Measurements from ENCODE around the gene ZNF143. TPM values are rescaled to one million over a fixed set of nuclear protein-coding genes. Genes with fewer than 3 reads are reported as not detected.

The ZNF143 gene
- total and polyA plus RNA-seq, 2 of the 4 experiments (the other 2 are of a cell fraction) = 23.8 to 49.6 TPM

DNA sequence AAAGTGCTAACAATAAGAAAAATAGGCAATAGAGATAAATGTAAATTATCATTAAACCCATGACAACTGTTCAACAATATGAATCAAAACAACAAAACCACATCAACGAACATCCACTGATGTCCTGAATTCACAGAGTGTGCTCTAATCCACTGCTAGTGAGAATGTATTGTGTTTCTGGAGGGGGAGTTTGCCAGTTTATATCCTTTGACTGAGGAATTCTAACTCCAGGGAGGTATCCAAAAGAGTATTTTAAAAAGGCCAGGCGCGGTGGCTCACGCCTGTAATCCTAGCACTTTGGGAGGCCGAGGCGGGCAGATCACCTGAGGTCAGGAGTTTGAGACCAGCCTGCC, 110.9 kb downstream of the ZNF143 start:
- Histone ChIP-seq H2BK15ac (ENCODE audit: low read depth, low read length) (peak overlapping the region; percentile 75), H2AFZ (replicated peaks; ENCODE audit: low read length, poor library complexity) (no peak overlapping the region), H3K23ac (ENCODE audit: low read depth, low read length) (peak overlapping the region; percentile 81; the same call in 1 of the 2 replicates), H4K5ac (ENCODE audit: low read depth, low read length) (0 out of 2 replicates have a peak overlapping the region, but pooled peaks have one; percentile 46), H3K4me3 (ENCODE audit: insufficient read depth, low read depth, low read length) (no peak overlapping the region), H3K14ac (replicated peaks; ENCODE audit: low read depth, low read length) (peak overlapping the region; percentile 77; the same call in 1 of the 2 replicates), H3K9me1 (ENCODE audit: insufficient read depth, low read length) (peaks cover 6% of the 10 kb centered on the region; the same call in 1 of the 2 replicates), H3K4ac (ENCODE audit: low read depth, low read length) (peak overlapping the region; percentile 91; the same call in 1 of the 2 replicates), H3K18ac (ENCODE audit: low read depth, low read length) (peak overlapping the region; percentile 49; the same call in 1 of the 2 replicates), H3K9me3 (ENCODE audit: control insufficient read depth, insufficient read depth, low read length) (no peaks in the 10 kb centered on the region), H3K79me1 (ENCODE audit: low read depth in 1 of 2, low read length in 2 of 2) (peaks cover 3 to 25% of the 10 kb centered on the region in 2 experiments; a peak in 3 of 4 replicates), H3K56ac (ENCODE audit: extremely low read depth, insufficient read depth, low read length) (0 out of 2 replicates have a peak overlapping the region, but pooled peaks have one; percentile 28), H2BK120ac (ENCODE audit: low read depth, low read length) (peak overlapping the region; percentile 83), H4K91ac (ENCODE audit: insufficient read depth, low read depth, low read length) (peak overlapping the region; percentile 57), H3K27me3 (ENCODE audit: control insufficient read depth, insufficient read depth, low read length) (no peaks in the 10 kb centered on the region), H3K27ac (ENCODE audit: insufficient read depth, low read length) (peak overlapping the region; percentile 94), H4K20me1 (ENCODE audit: insufficient read depth, low read length) (peaks cover 3% of the 10 kb centered on the region; the same call in 1 of the 2 replicates), H3K36me3 (ENCODE audit: control insufficient read depth, insufficient read depth, low read length) (no peaks in the 10 kb centered on the region; the same call in 1 of the 2 replicates), H3K4me2 (ENCODE audit: low read depth, low read length) (no peak overlapping the region), H2AK5ac (ENCODE audit: low read depth, low read length) (peak overlapping the region; percentile 64; the same call in 1 of the 2 replicates), H3K4me1 (ENCODE audit: control insufficient read depth, insufficient read depth, low read length) (no peaks in the 10 kb centered on the region; the same call in 1 of the 2 replicates), H2AK9ac (replicated peaks; ENCODE audit: low read depth, low read length, poor library complexity) (no peak overlapping the region), H2BK5ac (ENCODE audit: low read depth, low read length, poor library complexity, severe bottlenecking) (peak overlapping the region; percentile 29), H3K9ac (ENCODE audit: low read depth, low read length) (no peak overlapping the region), H2BK20ac (ENCODE audit: low read depth, low read length) (0 out of 2 replicates have a peak overlapping the region, but pooled peaks have one; percentile 69), H4K8ac (ENCODE audit: low read depth in 2 of 2, low read length in 2 of 2) (peak overlapping the region; percentile 55 to 60; a peak in 3 of 4 replicates)
- POLR2A ChIA-PET (ENCODE audit: unreplicated experiment) = no interaction called here
- TF ChIP-seq, protein P1, sequence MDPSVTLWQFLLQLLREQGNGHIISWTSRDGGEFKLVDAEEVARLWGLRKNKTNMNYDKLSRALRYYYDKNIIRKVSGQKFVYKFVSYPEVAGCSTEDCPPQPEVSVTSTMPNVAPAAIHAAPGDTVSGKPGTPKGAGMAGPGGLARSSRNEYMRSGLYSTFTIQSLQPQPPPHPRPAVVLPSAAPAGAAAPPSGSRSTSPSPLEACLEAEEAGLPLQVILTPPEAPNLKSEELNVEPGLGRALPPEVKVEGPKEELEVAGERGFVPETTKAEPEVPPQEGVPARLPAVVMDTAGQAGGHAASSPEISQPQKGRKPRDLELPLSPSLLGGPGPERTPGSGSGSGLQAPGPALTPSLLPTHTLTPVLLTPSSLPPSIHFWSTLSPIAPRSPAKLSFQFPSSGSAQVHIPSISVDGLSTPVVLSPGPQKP (IDR thresholded peaks at IDR 0.05; ENCODE audit: borderline replicate concordance, low read depth, low read length) = no peak
- TF ChIP-seq, protein P2, sequence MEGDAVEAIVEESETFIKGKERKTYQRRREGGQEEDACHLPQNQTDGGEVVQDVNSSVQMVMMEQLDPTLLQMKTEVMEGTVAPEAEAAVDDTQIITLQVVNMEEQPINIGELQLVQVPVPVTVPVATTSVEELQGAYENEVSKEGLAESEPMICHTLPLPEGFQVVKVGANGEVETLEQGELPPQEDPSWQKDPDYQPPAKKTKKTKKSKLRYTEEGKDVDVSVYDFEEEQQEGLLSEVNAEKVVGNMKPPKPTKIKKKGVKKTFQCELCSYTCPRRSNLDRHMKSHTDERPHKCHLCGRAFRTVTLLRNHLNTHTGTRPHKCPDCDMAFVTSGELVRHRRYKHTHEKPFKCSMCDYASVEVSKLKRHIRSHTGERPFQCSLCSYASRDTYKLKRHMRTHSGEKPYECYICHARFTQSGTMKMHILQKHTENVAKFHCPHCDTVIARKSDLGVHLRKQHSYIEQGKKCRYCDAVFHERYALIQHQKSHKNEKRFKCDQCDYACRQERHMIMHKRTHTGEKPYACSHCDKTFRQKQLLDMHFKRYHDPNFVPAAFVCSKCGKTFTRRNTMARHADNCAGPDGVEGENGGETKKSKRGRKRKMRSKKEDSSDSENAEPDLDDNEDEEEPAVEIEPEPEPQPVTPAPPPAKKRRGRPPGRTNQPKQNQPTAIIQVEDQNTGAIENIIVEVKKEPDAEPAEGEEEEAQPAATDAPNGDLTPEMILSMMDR (conservative IDR thresholded peaks at IDR 0.05; ENCODE audit: low read depth, low read length) = no peak
- TF ChIP-seq MXI1 (IDR thresholded peaks at IDR 0.05; ENCODE audit: borderline replicate concordance, low read depth, low read length) (no peak), RCOR1 (IDR thresholded peaks at IDR 0.05; ENCODE audit: insufficient replicate concordance, low read length) (no peak), RFX5 (IDR thresholded peaks at IDR 0.05; ENCODE audit: low read depth, low read length) (no peak), MAFK (IDR thresholded peaks at IDR 0.05; ENCODE audit: low read depth, low read length) (no peak), CEBPB (IDR thresholded peaks at IDR 0.05; ENCODE audit: low read depth, low read length) (no peak), BHLHE40 (IDR thresholded peaks at IDR 0.05; ENCODE audit: low read depth, low read length) (no peak), POLR2A (IDR thresholded peaks at IDR 0.05; ENCODE audit: low read depth, low read length) (no peak), CHD1 (IDR thresholded peaks at IDR 0.05; ENCODE audit: low read depth, low read length) (no peak), FOS (IDR thresholded peaks at IDR 0.05; ENCODE audit: low read depth, low read length) (no peak), NFE2L2 (IDR thresholded peaks at IDR 0.05; ENCODE audit: low read depth, low read length) (no peak), MAZ (IDR thresholded peaks at IDR 0.05; ENCODE audit: borderline replicate concordance, low read depth, low read length) (no peak), SMC3 (IDR thresholded peaks at IDR 0.05; ENCODE audit: low read depth, low read length) (no peak), RAD21 (IDR thresholded peaks at IDR 0.05; ENCODE audit: low read length) (no peak)
- TF ChIP-seq, protein P3, sequence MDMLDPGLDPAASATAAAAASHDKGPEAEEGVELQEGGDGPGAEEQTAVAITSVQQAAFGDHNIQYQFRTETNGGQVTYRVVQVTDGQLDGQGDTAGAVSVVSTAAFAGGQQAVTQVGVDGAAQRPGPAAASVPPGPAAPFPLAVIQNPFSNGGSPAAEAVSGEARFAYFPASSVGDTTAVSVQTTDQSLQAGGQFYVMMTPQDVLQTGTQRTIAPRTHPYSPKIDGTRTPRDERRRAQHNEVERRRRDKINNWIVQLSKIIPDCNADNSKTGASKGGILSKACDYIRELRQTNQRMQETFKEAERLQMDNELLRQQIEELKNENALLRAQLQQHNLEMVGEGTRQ (IDR thresholded peaks at IDR 0.05; ENCODE audit: low read depth, low read length) = no peak
- DNase-seq = no peak
- CTCF ChIA-PET = interaction anchor here (0.6 kb wide), 1 partner anchor 750 kb away, joined by 3 read pairs; no protein-coding TSS in a partner anchor
- BruUV-seq (replicated peaks) = no TSS peak
- dilution Hi-C loops (cut with HindIII; ENCODE audit: low sequenced_read_pairs, unreplicated experiment) = no loop called here
- in situ Hi-C loops (cut with MboI; ENCODE audit: low sequenced_read_pairs) = no loop called here
- 91% methylated on average over 5 of the region's 6 CpGs; no CpG with 5 or more reads in 1 of the 2 experiments for WGBS, 2 experiments (ENCODE audit: extremely low coverage in 2 of 2, insufficient read length in 1 of 2)
- no peak for ATAC-seq (ENCODE audit: low read depth)
- intact Hi-C loops (cut with micrococcal nuclease) = loop anchor here (2.0 to 5.0 kb wide), 2 partner anchors 176 to 335 kb away; no protein-coding TSS in a partner anchor
